ENCODE results near the gene GP2. TPM values are rescaled to one million over a fixed set of nuclear protein-coding genes. Genes with fewer than 3 reads are reported as not detected.

The GP2 gene
- not detected for total RNA-seq

GRCh38 chr16:20327444-20328041, at the start of gene GP2:
Gene GP2 (minus strand): TSS chr16:20327513. CDS start chr16:20326431, 1,082 bp downstream.
- H3K4me1 Mint-ChIP-seq, result no peaks in the 10 kb centered on the region
- H3K36me3 Mint-ChIP-seq (ENCODE audit: low read depth), result no peaks in the 10 kb centered on the region
- H3K27me3 Mint-ChIP-seq, result peaks cover 3% of the 10 kb centered on the region
- no peak within 1 kb of the TSS for H3K27ac Mint-ChIP-seq
- no peak within 1 kb of the TSS for H3K4me3 Mint-ChIP-seq
- ATAC-seq (replicated peaks), result no peak
- H3K9me3 Mint-ChIP-seq, result no peaks in the 10 kb centered on the region

GRCh38 chr16:20372701-20373100, 45.4 kb upstream of the GP2 start:
- Mint-ChIP-seq H3K27me3 (peaks cover 20% of the 10 kb centered on the region), H3K36me3 (ENCODE audit: low read depth) (no peaks in the 10 kb centered on the region), H3K4me1 (no peaks in the 10 kb centered on the region), H3K9me3 (no peaks in the 10 kb centered on the region), H3K4me3 (no peak overlapping the region), H3K27ac (no peak overlapping the region)
- no peak for ATAC-seq (replicated peaks)

- Mint-ChIP-seq H3K9me3 (no peaks in the 10 kb centered on the region), H3K4me3 (no peak overlapping the region), H3K27ac (no peak overlapping the region), H3K36me3 (ENCODE audit: low read depth) (no peaks in the 10 kb centered on the region), H3K4me1 (no peaks in the 10 kb centered on the region), H3K27me3 (peaks cover 26% of the 10 kb centered on the region)
- no peak for ATAC-seq (replicated peaks)
Observed at GRCh38 chr16:20369452-20370054, 42.2 kb upstream of the GP2 start.

GRCh38 chr16:20364051-20364450, 36.7 kb upstream of the GP2 start:
- H3K9me3 Mint-ChIP-seq, result no peaks in the 10 kb centered on the region
- no peaks in the 10 kb centered on the region for H3K36me3 Mint-ChIP-seq (ENCODE audit: low read depth)
- no peak overlapping the region for H3K4me3 Mint-ChIP-seq
- H3K27me3 Mint-ChIP-seq, result peaks cover 23% of the 10 kb centered on the region
- ATAC-seq (replicated peaks), result no peak
- no peaks in the 10 kb centered on the region for H3K4me1 Mint-ChIP-seq
- H3K27ac Mint-ChIP-seq, result no peak overlapping the region

- H3K27me3 Mint-ChIP-seq, result peaks cover 22% of the 10 kb centered on the region
- H3K36me3 Mint-ChIP-seq (ENCODE audit: low read depth), result no peaks in the 10 kb centered on the region
- H3K27ac Mint-ChIP-seq, result no peak overlapping the region
- H3K9me3 Mint-ChIP-seq, result no peaks in the 10 kb centered on the region
- H3K4me1 Mint-ChIP-seq, result no peaks in the 10 kb centered on the region
- no peak for ATAC-seq (replicated peaks)
- no peak overlapping the region for H3K4me3 Mint-ChIP-seq
Observed at GRCh38 chr16:20363191-20363590, 35.9 kb upstream of the GP2 start.

GRCh38 chr16:20359997-20360396, 32.7 kb upstream of the GP2 start:
- Mint-ChIP-seq H3K9me3 (peaks cover 2% of the 10 kb centered on the region), H3K4me3 (no peak overlapping the region), H3K4me1 (no peaks in the 10 kb centered on the region), H3K36me3 (ENCODE audit: low read depth) (no peaks in the 10 kb centered on the region), H3K27ac (no peak overlapping the region), H3K27me3 (peaks cover 29% of the 10 kb centered on the region)
- ATAC-seq (replicated peaks), result no peak

GRCh38 chr16:20355114-20355782, 27.9 kb upstream of the GP2 start:
- Mint-ChIP-seq H3K4me3 (no peak overlapping the region), H3K9me3 (peaks cover 3% of the 10 kb centered on the region), H3K36me3 (ENCODE audit: low read depth) (no peaks in the 10 kb centered on the region), H3K4me1 (no peaks in the 10 kb centered on the region), H3K27me3 (peaks cover 31% of the 10 kb centered on the region), H3K27ac (no peak overlapping the region)
- ATAC-seq (replicated peaks), result no peak

GRCh38 chr16:20353379-20353778, 26.1 kb upstream of the GP2 start:
- Mint-ChIP-seq H3K36me3 (ENCODE audit: low read depth) (no peaks in the 10 kb centered on the region), H3K4me3 (no peak overlapping the region), H3K27me3 (peaks cover 31% of the 10 kb centered on the region), H3K4me1 (no peaks in the 10 kb centered on the region), H3K9me3 (peaks cover 3% of the 10 kb centered on the region), H3K27ac (no peak overlapping the region)
- ATAC-seq (replicated peaks), result no peak

- Mint-ChIP-seq H3K27ac (no peak within 1 kb of the TSS), H3K4me3 (no peak within 1 kb of the TSS), H3K36me3 (ENCODE audit: low read depth) (no peaks in the 10 kb centered on the region), H3K4me1 (no peaks in the 10 kb centered on the region), H3K9me3 (peaks cover 3% of the 10 kb centered on the region), H3K27me3 (peaks cover 31% of the 10 kb centered on the region)
- no peak for ATAC-seq (replicated peaks)
Observed at GRCh38 chr16:20352615-20353014, 25.3 kb upstream of the GP2 start, which contains the start of gene UMOD. Gene UMOD (minus strand): TSS chr16:20352715. CDS start chr16:20350737, 1,978 bp downstream.

- no peak for ATAC-seq (replicated peaks)
- no peaks in the 10 kb centered on the region for H3K4me1 Mint-ChIP-seq
Observed at GRCh38 chr16:20349615-20350014, 22.3 kb upstream of the GP2 start.

GRCh38 chr16:20348365-20349185, 21.3 kb upstream of the GP2 start:
- Mint-ChIP-seq H3K4me3 (no peak overlapping the region), H3K9me3 (no peaks in the 10 kb centered on the region), H3K36me3 (ENCODE audit: low read depth) (no peaks in the 10 kb centered on the region), H3K4me1 (no peaks in the 10 kb centered on the region), H3K27ac (no peak overlapping the region), H3K27me3 (peaks cover 10% of the 10 kb centered on the region)
- ATAC-seq (replicated peaks), result no peak

More at GRCh38 chr16:20349615-20350014, 22.3 kb upstream of the GP2 start:
- H3K9me3 Mint-ChIP-seq, result no peaks in the 10 kb centered on the region
- H3K27ac Mint-ChIP-seq, result no peak overlapping the region
- H3K4me3 Mint-ChIP-seq, result no peak overlapping the region
- peaks cover 14% of the 10 kb centered on the region for H3K27me3 Mint-ChIP-seq
- H3K36me3 Mint-ChIP-seq (ENCODE audit: low read depth), result no peaks in the 10 kb centered on the region

- Mint-ChIP-seq H3K36me3 (ENCODE audit: low read depth) (no peaks in the 10 kb centered on the region), H3K9me3 (no peaks in the 10 kb centered on the region), H3K4me3 (no peak overlapping the region), H3K4me1 (no peaks in the 10 kb centered on the region), H3K27me3 (peaks cover 5% of the 10 kb centered on the region), H3K27ac (no peak overlapping the region)
- no peak for ATAC-seq (replicated peaks)
Observed at GRCh38 chr16:20347666-20348364, 20.5 kb upstream of the GP2 start.

GRCh38 chr16:20344611-20345010, 17.3 kb upstream of the GP2 start:
- H3K4me3 Mint-ChIP-seq, result no peak overlapping the region
- H3K27me3 Mint-ChIP-seq, result peaks cover 3% of the 10 kb centered on the region
- H3K36me3 Mint-ChIP-seq (ENCODE audit: low read depth), result no peaks in the 10 kb centered on the region
- no peaks in the 10 kb centered on the region for H3K4me1 Mint-ChIP-seq
- no peaks in the 10 kb centered on the region for H3K9me3 Mint-ChIP-seq
- H3K27ac Mint-ChIP-seq, result no peak overlapping the region
- ATAC-seq (replicated peaks), result no peak

- no peak overlapping the region for H3K27ac Mint-ChIP-seq
- no peak for ATAC-seq (replicated peaks)
- no peaks in the 10 kb centered on the region for H3K36me3 Mint-ChIP-seq (ENCODE audit: low read depth)
- H3K27me3 Mint-ChIP-seq, result peaks cover 10% of the 10 kb centered on the region
- no peaks in the 10 kb centered on the region for H3K9me3 Mint-ChIP-seq
- H3K4me3 Mint-ChIP-seq, result no peak overlapping the region
- no peaks in the 10 kb centered on the region for H3K4me1 Mint-ChIP-seq
Observed at GRCh38 chr16:20339744-20340143, 12.4 kb upstream of the GP2 start.

All from activated T-helper 17 cell treated with anti-CD3 and anti-CD28 coated beads, Interleukin-2, amount 50 U/mL, for 72 hours (primary cell).